Endometrial microvascular endothelial cells (primary cell): ENCODE data around the gene ZBTB49. TPM values are rescaled to one million over a fixed set of nuclear protein-coding genes. Genes with fewer than 3 reads are reported as not detected.

ENCODE experiments used
- in situ Hi-C: cut with HindIII; loops from 2 replicates; pipeline ENCODE4 v1.10.0; 2017; ENCODE audit warnings: low sequenced_read_pairs, low pct_unique_long_range_greater_than_20kb; ENCODE audit errors: inconsistent ontology term
- total RNA-seq: library from RNA; depleted of rRNA; stranded (reverse); fragments of >200 nt; gene quantifications from one replicate; pipeline ENCODE4 v1.2.3, GENCODE V29; 2015; ENCODE audit errors: inconsistent ontology term

ZBTB49 gene
- total RNA-seq, 1 donor from 2014 or later: 2.7 TPM

- in situ Hi-C loops: no loop called here
Observed at GRCh38 chr4:4274226-4274625, 15.8 kb upstream of the ZBTB49 start.

GRCh38 chr4:4277531-4277930 is 12.5 kb upstream of the ZBTB49 start:
- in situ Hi-C loops: no loop called here

GRCh38 chr4:4281787-4282186 is 8.3 kb upstream of the ZBTB49 start:
- in situ Hi-C loops: no loop called here

GRCh38 chr4:4284827-4285618 is 5.0 kb upstream of the ZBTB49 start:
- in situ Hi-C loops: no loop called here

- in situ Hi-C loops: no loop called here
Observed at GRCh38 chr4:4288098-4288497, 2.0 kb upstream of the ZBTB49 start.

- in situ Hi-C loops: no loop called here
Observed at GRCh38 chr4:4289055-4289454, 996 bp upstream of the ZBTB49 start.

GRCh38 chr4:4289597-4289940 is 482 bp upstream of the ZBTB49 start:
- in situ Hi-C loops: no loop called here

GRCh38 chr4:4293279-4293678 is 3.2 kb downstream of the ZBTB49 start:
- in situ Hi-C loops: no loop called here

- in situ Hi-C loops: no loop called here
Observed at GRCh38 chr4:4296283-4296846, 6.3 kb downstream of the ZBTB49 start.

- in situ Hi-C loops: no loop called here
Observed at GRCh38 chr4:4299006-4299405, 9.0 kb downstream of the ZBTB49 start.

- in situ Hi-C loops: no loop called here
Observed at GRCh38 chr4:4302001-4302400, 11.9 kb downstream of the ZBTB49 start.

GRCh38 chr4:4302416-4302815 is 12.4 kb downstream of the ZBTB49 start:
- in situ Hi-C loops: no loop called here

GRCh38 chr4:4306920-4307319 is 16.9 kb downstream of the ZBTB49 start:
- in situ Hi-C loops: no loop called here

GRCh38 chr4:4308800-4309441 is 18.9 kb downstream of the ZBTB49 start:
- in situ Hi-C loops: no loop called here

- in situ Hi-C loops: no loop called here
Observed at GRCh38 chr4:4311193-4311592, 21.1 kb downstream of the ZBTB49 start.

- in situ Hi-C loops: no loop called here
Observed at GRCh38 chr4:4315461-4316149, 25.6 kb downstream of the ZBTB49 start.

- in situ Hi-C loops: no loop called here
Observed at GRCh38 chr4:4316150-4316495, 26.1 kb downstream of the ZBTB49 start.

- in situ Hi-C loops: no loop called here
Observed at GRCh38 chr4:4317496-4318232, 27.6 kb downstream of the ZBTB49 start.

- in situ Hi-C loops: no loop called here
Observed at GRCh38 chr4:4320528-4320927, 30.5 kb downstream of the ZBTB49 start.
